Measurements from ENCODE around the gene IFI27L1.

GRCh38 chr14:94143711-94144110, 62.6 kb downstream of the IFI27L1 start:
- TF ChIP-seq CTCF (IDR thresholded peaks at IDR 0.05) (no peak), POLR2A (IDR thresholded peaks at IDR 0.05) (no peak)
